HG03095 (cell line): ENCODE data around the gene ST6GAL1.
"Not testable (repeated sequence)": the region's sequence is repeated elsewhere in the genome, so short reads cannot be mapped to it uniquely, and the experiment has no call there.

Experiments used
- ATAC-seq: cut with Tn5 transposase; IDR thresholded peaks from one replicate; pipeline ENCODE4 v1.9.1; 2021; ENCODE audit warnings: moderate library complexity; ENCODE audit not compliant: unreplicated experiment

The ST6GAL1 gene

DNA sequence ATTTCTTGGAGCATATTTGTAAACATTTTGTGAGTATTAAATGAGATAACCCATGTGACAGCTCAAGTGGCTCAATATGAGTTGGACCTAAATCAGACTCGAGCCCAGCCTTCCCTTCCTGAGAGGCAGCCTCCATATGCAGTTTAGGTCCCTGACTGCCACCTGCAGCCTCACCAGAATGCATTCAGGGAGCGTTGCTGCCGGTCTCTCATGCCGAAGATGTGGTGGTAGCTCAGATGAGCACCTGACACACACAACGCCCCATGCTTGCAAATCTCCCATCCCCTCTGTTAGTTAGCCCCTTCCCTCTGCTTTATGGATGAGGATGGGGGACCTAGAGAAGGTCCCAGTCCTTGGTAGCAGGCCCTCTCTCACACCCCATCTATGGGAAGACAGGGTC is 9.2 kb downstream of the ST6GAL1 start:
- ATAC-seq = no peak

DNA sequence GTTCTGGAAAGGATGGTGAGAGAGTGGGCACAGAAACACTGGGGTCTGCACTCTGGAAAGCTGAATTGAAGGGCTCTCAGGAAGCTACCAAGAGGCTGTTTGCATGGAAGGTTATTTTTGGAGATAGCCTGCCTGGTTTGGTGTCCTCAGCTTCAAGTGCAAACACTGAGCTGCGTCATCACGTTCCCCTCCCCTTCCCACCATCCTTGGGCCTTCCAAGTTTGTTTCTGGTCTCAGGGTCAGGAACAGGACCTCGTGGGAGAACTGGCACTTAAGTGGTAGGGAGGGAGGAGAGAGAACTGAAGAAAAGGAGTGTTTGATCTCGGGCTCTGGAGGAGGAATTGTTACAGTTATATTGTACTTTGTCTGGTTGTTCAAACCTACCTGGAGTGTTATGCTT is 10.6 kb downstream of the ST6GAL1 start:
- no peak for ATAC-seq

DNA sequence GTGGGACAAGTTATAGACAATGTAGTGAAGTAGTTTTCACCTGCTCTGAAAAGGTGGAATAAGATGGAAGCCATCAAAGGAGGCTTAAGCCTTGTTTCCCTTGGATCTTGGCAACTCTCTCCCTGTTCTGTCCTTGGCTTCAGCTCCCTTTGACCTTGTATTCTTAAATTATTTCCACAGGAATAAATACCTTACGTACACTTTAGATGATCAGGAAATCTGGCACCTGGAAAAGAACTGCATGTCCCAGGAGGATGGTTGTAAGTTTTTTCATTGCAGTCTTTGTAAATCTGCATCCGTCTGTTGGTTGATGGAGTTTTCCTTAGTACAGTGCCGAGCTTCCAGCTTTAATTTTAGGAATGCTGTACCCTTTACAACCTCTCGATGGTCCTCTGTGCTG is 11.8 kb downstream of the ST6GAL1 start:
- ATAC-seq = no peak

DNA sequence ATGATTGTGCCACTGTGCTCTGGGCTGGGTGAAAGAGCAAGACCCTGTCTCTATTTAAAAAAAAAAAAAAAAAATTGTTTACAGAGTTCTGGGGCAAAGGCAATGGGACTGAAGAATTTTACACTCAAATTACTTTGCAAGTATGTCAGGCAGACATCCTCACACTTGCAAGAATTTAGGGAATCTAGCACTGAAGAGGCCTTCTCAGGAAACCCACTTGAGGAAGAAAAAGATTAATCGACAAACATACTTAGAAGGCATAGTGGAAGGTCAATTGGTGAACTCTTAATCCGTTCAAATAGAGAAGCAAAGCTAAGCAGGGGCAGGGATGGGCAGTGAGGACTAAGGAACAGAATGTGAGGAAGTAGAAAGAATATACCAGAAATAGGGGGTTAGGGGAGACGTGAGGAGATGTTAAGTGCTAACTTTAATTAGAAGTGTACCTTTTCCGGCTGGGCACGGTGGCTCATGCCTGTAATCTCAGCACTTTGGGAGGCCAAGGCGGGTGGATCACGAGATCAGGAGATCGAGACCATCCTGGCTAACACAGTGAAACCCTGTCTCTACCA is 15.0 kb downstream of the ST6GAL1 start:
- no peak for ATAC-seq

DNA sequence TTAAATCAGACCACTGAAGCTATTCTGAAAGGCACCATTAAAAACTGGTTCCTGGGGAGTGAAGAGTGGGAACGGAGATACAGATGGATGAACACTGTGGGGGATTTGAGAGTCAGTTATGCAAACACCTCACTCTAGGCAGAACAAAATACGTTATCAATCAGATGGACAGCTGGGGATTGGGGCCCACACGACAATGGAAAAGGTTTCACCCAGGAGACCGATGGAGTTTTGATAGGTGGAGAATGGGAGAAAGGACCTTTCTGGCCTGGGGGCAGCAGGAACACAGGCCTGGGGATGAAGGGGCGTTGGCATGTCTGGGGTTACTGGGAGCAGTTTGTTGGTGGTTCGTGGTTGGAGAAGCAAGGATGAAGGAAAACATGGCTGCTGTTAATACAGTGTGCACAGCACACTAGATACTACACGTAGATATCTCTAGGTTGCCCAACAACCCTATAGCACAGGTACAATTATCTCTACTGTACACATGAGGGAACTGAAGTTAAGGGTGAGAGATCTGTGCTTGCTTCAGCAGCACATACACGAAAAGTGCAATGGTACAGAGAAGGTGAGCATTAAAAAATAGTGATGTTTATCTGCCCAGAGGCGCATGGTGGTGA is 16.5 kb downstream of the ST6GAL1 start:
- peak; percentile 86 for ATAC-seq

DNA sequence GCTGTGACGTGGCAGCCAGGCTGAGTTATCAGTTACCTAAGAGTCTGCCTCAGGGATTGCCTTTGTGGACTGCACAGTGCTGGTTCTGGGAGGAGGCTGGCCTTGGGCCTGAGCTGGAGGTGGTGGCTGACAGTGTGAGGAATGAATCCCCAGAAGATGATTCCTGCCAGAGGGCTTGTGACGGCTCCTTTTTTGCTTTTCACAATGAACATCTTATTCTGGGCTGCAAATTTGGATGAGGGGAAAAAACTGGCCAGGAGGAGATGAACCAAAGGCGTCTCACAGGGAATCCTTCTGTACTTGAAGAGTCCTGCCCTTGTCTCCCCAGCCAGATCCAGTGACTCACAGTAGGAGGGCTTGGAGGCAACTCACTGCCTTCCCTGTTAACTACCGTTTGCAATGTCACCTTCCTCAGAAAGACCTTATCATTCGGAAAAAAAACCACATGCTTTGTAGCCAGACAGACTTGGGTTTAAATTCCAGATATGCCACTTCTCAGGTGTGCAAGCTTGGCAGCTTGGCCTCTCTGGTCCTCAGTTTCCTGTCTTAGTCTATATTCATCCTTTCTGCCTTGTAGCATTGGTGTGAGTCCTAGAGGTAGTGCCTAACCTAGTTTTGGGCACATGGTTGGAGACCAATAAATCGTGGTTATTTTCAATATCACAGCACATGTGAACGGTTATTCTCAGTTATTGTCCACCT is 19.1 kb downstream of the ST6GAL1 start:
- ATAC-seq = no peak

DNA sequence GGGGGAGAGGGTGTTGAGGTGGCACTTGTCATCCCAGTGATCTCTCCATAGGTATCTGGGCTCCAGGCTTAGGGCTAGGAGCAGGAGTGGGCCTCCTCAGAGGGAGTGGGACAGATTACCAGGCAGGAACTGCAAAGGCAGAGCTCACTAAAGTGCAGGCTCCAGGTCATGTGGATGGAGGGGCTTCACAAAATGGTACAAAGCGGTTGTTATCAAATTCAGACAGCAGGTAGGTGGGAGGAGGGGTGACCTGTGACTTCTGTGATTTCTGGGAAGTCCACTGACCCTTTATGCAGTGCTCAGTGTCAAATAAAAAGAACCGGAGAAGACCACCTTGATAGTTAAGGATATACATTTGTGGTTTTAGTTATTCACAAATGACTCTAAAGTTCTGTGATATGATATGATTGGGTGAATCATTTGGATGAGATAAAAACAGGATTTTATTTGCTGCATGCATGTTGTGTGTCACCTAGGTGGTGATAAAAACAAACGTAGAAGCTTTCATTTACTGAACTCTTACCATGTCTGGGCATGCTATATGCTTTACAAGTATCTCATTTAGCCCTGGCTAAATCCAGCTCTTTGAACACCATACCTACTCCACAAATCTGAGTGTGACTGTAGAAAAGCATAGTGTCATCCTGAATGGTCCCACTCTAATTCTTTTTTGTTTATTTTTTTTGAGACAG is 20.2 kb downstream of the ST6GAL1 start:
- no peak for ATAC-seq

DNA sequence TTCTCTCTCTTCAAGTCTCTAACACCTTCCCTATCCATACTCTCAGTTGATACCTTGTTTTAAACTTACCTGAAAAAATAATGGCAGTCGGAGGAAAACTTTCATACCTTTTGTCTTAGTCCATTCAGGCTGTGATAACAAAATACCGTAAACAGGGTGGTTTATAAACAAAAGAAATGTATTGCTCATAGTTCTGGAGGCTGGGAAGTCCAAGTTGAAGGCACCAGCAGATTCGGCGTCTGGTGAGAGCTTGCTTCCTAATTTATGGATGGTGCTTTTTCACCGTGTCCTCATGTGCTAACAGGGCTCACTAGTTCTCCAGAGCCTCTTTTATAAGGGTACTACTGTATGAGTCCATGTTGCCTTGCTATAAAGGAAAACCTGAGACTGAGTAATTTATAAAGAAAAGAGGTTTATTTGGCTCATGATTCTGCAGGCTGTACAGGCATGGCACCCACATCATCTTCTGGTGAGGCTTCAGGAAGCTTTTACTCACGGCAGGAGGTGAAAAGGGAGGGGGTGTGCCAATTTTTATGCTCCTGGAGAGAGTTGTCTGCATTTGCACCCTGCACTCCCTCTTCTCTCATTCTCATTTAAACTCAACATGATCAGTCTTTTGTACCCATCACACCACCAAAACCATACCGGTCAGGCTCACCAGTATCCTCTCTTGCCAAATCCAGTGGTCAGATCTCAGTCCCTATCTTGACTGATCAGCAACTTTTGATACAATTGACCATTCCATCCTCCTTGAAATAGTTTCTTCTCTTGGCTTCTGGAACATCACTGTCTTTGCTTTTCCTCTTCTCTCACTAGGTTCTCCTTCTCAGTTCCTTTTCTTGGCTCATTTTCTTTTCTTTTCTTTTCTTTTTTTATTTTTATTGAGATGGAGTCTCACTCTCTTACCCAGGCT is 21.6 kb downstream of the ST6GAL1 start:
- no peak for ATAC-seq

DNA sequence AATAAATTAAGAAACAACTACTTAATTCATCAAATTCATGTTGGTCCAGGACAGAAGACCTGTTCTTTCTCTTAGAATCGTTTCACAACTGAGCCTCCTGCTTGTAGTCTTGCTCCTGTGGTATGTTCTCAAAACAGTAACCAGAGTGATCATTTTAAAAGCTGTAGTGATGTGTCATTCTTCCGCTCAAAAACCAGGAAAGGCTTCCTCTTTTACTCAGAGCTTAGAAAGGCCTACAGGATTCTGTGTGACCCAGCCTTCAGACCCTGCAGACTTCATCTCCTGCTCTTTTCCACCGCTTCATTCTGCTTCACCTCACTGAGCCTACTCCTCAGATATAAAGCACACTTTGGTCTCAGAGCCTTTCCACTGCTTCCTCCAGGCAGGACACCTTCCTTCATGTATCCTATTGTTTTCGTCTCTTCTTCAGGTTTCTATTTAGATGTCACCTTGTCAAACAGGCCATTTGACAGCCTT is 22.7 kb downstream of the ST6GAL1 start:
- ATAC-seq = no peak

DNA sequence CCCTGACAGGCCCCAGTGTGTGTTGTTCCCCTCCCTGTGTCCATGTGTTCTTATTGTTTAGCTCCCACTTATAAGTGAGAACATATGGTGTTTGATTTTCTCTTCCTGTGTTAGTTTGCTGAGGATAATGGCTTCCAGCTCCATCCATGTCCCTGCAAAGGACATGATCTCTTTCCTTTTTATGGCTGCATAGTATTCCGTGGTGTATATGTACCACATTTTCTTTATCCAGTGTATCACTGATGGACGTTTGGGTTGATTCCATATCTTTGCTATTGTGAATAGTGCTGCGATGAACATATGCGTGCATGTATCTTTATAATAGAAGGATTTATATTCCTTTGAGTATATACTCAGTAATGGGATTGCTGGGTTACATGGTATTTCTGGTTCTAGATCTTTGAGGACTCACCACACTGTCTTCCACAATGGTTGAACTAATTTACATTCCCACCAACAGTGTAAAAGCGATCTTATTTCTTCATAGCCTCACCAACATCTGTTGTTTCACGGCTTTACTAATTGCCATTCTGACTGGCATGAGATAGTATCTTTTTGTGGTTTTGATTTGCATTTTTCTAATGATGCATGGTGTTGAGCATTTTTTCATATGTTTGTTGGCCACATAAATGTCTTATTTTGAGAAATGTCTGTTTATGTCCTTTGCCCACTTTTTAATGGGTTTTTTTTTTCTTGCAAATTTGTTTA is 23.8 kb downstream of the ST6GAL1 start:
- not testable (repeated sequence) for ATAC-seq

DNA sequence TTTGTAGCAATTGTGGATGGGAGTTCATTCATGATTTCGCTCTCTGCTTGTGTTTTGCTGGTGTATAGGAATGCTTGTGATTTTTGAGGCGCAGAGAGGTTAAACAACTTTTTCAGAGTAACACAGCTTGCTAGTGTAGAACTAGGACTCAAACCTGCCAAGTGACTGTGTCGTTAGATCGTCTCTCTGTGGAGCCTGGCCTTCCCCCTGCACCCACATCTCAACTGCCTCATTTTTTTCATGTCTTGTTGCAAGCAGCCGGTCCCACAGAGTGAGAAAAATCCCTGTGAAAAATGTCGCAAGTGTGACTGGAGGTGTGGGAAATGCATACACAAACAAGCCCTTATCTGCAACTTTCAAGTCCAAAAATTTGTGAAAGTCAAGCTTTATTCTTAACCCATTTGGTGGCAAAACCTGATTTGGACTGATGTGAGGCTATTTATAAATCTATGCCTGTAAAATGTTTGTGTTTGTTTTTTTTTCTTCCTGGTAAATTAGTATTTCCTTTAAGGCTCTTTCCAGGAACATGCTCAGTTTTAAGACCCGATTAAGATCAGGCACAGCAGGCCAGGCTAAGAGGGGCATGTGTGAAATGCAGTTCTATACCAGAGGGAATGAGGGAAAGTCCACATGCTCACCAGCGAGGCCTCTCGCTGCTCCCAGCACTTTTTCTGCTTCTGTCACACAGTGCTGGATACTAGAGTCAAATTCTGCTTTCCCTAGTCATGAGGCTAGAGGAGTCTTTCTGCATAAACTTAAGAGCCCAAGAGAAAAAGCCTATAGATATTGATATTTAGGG is 25.8 kb downstream of the ST6GAL1 start:
- no peak for ATAC-seq

DNA sequence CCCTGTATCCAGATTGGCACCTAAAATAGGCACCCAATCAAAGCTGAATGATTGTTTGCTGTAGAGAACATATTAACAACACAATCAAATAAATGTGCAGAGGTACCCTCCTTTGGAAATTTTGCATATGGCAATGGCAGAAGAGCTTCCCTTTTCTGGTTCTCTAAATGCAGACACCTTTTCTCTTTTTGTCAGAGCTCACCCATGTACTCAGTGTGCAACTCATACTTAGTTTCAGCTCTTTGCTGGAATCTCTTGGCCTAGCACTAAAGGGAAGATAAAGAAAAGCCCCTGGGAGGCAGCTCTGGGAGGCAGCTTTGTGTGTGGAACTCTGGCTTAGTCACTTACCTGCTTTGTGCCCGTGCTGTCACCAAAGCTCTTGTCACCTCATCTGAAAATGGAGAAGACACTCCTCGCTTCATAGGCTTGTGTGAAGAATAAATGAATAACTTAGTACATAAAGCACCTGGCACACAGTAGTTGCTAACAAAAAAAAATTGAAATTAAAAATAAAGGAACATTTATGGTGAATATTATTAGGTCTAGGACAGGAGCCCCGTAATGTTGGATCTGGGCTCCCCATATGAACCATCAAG is 28.8 kb downstream of the ST6GAL1 start:
- no peak for ATAC-seq

DNA sequence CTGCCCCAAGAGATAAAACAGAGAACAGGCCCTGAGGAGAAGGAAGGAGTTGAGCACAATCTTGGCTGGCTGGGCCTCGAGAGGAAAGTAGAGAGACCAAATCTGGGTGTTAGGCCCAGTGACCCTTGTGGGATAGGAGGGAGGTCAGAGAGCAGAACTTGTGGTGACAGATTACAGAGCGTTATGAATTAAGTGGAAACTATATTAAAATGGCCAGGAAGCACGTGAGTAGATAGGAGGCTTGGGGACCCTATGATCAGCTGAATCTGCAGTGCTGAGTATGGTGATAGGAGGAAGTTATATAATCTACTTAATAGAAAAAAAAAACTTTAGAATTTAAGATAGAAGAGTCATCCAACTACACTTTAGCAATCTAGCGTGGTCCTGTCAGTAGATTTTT is 30.0 kb downstream of the ST6GAL1 start:
- ATAC-seq = no peak

DNA sequence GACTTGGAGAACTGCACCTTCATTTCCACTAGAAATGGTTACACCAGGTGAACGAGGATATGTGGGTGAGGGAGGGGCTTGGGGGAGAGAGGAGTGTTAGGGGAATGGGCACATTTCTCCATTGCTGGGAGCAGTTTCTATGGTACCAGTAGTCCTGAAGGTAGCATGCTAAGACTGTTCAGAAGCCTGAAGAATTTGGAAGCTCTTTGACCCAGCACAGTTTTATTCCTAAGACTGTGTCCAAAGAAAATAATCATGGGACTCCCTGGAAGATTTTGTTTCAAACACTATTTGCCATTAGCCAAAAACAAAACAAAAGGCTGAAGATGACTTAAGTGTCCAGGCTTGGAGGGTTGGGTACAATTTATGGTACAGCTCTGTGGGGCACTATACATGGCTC is 32.1 kb downstream of the ST6GAL1 start:
- ATAC-seq = no peak

DNA sequence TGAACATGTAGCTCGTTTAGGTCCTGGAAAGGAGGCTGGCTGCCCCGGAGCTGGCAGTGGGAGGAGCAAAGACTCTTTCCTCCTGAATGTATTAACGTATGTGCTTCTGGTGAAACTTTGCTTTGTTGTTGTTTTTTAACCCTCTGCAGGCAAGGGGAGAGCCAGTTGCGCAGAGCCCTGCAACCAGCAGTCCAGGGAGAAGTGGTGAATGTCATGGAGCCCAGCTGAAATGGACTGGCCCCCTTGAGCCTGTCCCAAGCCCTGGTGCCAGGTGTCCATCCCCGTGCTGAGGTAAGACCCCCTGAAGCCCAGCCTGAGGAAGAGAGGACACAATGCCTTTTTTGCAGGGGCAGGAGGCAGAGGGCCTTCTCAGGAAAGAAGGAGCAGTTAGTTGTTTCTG is 33.3 kb downstream of the ST6GAL1 start:
- no peak for ATAC-seq

DNA sequence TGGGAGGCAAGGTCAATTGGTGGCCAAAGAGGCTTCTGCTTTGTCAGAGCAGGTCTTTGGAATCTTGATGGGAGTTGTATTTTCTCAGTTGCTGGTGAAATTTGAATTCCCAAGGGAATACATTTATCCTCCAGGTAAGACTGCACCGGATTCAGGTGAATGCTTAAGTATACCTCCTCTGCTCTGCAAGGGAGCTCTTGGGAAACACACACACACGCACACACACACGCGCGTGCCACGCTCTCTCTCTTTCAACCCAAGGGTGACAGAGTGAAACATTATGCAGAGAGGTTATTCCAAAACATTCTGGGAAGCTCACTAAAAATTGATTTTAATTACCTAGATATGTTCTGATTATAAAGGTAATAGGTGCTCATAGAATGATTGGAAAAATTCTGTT is 33.7 kb downstream of the ST6GAL1 start:
- ATAC-seq = no peak

DNA sequence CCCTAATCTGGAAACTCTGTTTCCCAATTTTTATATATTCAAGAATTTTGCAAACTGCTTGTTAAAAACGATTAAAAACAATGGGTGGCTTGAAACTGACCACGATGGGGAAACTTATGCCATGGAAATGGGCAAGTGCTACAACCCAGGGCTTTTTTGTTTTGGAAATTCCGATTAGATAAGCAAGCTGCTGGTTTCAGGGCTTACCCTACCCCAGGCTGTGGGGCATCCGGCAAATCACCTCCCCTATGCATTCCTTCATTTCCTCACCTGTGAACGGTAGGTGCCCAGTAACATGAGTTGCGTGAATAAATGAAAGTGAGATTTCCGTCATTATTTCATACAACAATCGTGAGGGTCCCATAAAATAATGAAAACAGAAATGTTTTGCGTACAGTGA is 34.3 kb downstream of the ST6GAL1 start:
- ATAC-seq = no peak

DNA sequence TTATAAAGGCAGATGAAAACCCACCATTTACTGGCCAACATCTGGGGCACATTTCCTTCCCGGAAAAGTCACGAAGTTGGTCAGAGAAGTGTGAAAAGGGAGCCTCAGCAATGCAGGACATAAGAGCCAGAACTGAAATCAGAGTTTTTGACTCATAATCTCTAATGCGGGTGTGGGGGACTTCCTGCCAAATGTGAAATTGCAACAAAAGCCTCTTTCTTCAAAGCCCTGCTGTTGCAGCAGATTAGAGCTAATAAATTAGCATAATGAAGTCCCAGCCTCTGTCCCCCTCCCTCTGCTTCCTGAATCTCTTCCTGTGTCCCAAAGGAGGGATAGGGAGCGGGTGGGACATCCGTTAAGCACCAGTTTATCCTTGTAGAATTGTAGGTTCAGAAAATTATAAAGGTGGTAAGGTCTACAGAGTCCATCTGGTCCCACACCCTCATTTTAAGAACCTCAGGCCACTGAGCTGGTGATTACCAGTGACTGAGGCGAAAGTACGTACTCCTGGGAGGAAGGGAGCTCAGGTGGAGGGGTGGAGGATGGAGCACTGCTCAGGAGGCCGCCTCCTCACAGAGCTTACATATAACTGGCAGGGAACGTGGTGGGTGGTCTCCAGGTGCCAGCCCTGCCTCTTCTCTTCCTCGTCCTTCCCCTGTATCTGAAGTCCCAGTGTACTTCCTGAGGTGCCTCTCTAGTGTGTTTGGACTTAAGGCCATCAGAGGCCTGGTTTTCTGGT is 35.0 kb downstream of the ST6GAL1 start:
- ATAC-seq = peak; percentile 67
